GM21737 (cell line): ENCODE results near the gene RBFOX1.
"Not testable (repeated sequence)": the region's sequence is repeated elsewhere in the genome, so short reads cannot be mapped to it uniquely, and the experiment has no call there.

Experiments used
- ATAC-seq: cut with Tn5 transposase; IDR thresholded peaks from one replicate; pipeline ENCODE4 v1.9.1; 2021; ENCODE audit warnings: mild to moderate bottlenecking, moderate library complexity; ENCODE audit not compliant: unreplicated experiment

The RBFOX1 gene

DNA sequence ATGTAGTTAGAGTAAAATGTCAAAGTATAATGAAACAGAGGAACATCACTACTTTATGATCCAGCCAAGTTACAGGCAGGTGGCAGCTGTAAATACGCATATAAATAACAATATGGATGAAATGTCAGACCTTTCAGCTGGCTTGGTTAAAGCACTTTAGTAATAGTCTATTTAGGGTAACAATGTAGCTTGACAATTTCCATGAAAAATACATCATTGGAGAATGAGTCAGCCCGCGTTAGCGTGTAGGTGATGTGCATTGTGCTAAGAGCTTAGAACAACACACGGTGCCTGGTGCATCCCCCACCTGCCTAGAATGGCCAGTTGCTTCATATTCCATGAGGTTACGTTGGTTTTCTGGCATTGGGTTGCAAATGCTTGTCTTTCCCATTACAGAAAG lies 119.4 kb downstream of the RBFOX1 start:
- no peak for ATAC-seq

DNA sequence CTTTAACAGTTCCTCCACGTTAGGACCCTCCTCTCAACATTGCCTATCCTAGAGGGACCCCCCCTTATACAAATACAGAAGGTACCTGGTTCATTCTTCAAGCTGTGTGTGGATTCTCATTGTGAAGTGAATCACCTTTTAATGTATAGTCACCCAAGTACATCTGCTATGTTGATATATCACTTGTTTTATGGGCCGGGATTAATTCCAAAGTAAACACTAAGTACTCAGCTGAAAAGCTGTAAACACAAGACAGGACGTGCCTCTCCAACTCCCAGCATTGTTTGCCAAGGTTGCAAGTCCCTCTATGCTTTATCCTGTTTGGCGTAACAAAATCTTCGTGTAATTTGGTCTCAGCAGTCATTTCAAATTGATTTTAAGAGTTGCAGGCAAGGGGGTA lies 123.6 kb downstream of the RBFOX1 start:
- ATAC-seq: no peak

DNA sequence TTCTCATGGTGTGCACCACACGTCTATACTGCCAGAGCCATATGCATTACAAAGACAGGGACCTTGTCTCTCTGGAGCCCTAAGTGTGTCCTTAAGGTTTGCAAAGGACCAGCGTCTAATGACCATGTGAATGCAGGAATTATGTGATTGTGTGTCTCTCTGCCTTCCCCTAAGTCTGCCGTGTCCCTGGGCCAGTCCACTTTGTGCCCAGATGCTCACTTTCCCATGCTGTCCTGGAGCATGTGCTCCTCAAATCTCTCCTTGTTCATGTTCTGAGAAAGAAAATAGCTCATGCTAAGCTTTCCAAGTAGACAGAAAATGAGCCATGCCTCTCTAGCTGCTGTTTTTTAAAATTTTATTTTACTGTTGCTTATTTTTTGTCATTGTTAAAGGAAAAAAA lies 125.5 kb downstream of the RBFOX1 start:
- no peak for ATAC-seq

- ATAC-seq: no peak
Observed at GRCh38 chr16:7470344-7470743, 137.7 kb downstream of the RBFOX1 start.

DNA sequence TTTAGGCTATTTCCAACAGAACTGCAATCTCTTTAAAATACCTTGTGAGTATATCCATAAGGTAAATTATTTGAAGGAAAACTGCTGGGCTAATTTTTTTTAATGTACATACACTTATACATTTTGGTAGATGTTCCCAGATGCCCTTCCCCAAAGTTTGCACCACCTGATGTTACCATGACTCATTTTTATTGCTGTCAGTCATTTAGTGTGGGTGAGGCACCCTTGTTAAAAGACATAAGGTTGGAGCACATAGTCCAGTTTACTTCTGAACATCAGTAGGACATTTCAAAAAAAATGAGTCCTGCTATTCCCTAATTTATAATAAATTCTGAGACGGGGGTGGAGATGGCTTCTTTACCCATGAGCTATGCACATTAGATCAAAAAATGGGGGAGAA lies 138.6 kb downstream of the RBFOX1 start:
- ATAC-seq: no peak

- ATAC-seq: no peak
Observed at GRCh38 chr16:7482032-7482431, 149.4 kb downstream of the RBFOX1 start.

- ATAC-seq: no peak
Observed at GRCh38 chr16:7482596-7483290, 150.1 kb downstream of the RBFOX1 start.

DNA sequence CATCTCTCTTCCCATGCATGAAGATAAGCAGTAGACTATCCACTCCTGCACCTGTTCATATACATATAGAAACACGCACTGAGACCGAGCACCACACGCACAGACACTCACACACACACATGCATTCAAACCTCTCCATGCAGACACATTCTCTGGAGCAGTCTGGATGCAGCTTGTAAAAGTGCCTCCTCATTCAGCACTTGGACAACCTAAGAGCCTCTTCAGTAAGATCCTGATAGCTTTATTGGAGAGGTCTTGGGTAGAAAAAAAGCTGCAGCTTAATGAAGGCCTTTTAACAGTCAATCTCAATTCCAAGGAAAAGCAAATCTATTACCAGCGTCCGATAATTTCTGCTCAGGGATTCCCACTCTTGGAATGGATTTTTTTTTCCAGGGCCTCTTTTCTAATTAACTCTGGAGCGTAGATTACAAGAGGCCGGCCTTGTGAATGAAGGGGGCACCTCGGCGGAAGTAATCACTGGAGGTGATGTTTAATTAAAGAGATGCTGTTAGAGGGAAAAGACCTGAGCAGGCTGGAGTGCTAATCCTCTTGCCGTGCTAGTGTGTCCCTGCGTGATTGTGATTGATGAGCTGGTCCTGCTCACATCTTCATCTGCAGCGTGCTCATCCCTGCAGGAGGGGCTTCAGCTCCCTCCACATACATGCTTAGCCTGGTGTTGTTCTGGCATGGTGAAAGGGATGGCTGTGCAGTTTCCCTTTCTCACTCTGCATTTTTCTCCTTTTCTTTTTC lies 155.1 kb downstream of the RBFOX1 start:
- ATAC-seq: no peak

DNA sequence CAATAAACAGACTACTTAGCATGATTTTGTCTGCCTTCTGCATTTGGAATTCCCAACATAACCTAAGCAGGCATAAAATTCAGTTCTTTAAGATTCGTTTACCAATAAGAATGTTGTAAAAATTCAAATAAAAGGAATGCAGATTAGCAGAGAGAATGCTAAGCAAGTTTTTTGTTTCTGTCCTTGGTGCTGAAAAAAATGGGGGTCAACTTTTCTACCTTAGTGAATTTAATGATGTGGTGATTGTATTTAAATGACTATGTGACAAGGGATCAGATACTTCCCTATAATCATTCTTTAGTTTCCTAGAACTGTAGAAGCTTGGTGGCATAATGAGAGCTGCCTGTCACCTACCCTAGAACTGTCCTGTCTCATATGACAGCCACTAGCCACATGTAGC lies 159.5 kb downstream of the RBFOX1 start:
- no peak for ATAC-seq

DNA sequence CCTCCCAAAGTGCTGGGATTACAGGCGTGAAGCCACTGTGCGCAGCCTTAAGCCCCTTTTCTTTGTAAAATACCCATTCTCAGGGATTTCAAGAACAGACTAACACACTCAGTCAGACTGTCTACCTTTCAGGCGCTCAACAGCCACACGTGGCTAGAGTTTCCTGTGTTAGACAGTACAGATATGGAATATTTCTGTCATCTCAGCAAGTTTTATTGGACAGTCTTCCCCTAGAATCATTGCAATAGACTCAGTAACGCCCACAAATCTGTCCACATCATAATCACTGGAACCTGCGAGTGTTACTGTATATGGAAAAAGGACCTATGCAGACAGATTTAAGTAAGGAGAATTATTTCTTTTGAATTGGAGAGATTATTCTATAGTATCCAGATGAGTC lies 160.5 kb downstream of the RBFOX1 start:
- ATAC-seq: no peak

GRCh38 chr16:7497691-7498090 lies 165.0 kb downstream of the RBFOX1 start:
- ATAC-seq: no peak

DNA sequence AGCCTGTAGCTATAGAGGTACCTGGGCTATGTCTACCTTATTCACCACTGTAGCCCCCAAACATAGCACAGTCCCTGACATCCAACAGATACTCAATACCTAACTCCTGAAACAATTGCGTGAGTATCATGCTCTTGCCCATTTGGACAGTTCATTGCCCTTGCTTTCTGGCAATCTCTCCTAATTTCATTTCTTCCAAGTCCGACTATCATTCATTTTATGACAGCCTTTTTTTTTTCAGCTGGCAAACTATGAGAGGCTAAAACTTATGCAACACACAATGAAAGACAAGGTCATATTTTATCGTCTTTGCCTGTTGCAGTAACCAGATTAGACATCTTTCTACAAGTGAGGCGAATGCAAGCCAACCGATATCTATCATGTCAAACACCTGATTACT lies 169.2 kb downstream of the RBFOX1 start:
- no peak for ATAC-seq

DNA sequence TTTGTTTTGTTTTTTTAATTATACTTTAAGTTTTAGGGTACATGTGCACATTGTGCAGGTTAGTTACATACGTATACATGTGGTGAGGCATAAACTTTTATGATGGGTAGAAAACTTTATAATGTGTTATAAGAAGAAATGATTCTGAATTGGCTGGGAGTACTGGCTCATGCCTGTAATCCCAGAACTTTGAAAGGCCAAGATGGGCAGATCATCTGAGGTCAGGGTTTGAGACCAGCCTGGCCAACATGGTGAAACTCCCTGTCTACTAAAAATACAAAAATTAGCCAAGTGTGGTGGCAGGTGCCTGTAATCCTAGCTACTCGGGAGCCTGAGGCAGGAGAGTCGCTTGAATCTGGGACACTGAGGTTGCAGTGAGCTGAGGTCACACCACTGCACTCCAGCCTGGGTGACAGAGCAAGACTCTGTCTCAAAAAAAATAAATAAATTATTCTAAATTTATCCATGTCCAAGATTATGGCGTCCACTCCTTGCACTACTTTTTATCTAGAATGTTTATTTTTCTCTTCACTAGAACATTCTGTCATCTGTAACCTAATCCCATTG lies 170.0 kb downstream of the RBFOX1 start:
- ATAC-seq: not testable (repeated sequence)

DNA sequence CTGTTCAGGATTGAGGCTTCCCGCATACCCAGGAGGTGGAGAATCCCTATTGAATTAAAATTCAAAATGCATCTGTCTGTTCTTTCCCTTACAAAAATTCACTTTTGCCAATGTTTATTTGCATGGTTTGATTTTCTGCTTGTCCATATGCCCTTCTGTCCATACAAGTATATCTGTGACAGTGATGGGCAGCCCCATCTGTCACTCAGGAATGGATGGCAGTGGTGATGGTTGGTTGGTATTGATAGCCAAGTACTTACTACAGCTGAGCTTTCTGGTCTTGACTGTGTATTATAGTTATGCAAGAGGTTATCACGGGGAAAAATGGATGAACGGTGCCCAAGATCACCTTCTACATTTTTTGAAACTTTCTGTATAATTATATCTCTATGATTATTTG lies 171.0 kb downstream of the RBFOX1 start:
- ATAC-seq: no peak

- no peak for ATAC-seq
Observed at GRCh38 chr16:7504844-7505243, 172.2 kb downstream of the RBFOX1 start.

DNA sequence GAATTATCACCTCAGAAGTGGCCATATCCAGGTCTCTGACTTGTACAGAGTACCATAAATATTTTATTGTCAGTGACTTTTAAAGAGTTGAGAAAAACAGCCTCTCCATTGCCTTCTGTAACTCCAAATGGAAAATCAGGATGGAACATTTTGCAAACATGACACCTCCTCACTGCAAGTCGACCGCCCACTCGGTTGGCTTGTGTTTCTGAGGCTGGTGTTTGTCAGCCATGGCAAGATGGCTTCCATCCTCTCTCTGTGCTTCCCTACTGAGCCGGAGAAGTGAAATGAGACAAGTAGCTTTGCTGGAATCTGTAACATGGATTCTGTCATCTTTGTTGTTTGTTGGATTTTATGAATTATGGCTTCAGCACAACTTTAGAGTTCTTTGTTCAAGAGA lies 172.8 kb downstream of the RBFOX1 start:
- no peak for ATAC-seq

DNA sequence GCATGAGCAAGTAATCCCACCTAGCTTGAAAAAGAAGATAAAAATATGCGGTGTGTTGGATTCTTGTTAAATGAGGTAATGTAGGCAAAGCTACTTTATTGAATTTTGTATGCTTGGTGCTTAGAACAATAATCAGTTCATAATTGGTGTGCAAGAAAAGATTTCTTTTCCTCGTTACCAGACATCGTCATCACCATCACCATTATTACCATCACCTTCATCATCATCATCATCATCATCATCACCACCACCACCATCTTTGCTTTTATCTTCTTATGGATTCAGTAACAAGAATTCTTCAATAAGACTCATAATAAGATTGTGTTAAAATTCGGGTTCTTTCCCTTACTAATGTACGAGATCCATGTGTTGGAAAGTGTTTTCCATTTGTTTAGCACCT lies 173.7 kb downstream of the RBFOX1 start:
- ATAC-seq: no peak

DNA sequence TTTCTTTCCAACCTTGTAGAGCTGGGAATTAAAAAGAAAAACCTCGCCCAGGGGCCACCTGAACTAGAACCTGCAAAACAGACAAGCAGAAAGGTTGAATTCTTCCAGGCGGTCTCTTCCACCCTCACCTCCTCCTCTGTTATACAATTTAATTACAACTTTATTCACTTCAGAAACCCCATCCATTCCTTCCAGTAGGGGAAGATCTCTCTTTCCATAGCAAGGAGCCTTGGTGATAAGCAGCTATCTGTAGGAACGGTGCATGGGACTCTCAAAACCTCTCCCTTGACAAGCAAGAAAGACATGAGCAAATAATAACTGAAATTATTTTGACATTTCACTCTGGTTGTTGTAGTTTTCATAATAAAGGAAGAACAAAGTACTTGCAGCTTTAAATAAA lies 176.0 kb downstream of the RBFOX1 start:
- ATAC-seq: no peak

- no peak for ATAC-seq
Observed at GRCh38 chr16:7509963-7510601, 177.4 kb downstream of the RBFOX1 start.

- ATAC-seq: no peak
Observed at GRCh38 chr16:7511549-7512260, 179.1 kb downstream of the RBFOX1 start.

DNA sequence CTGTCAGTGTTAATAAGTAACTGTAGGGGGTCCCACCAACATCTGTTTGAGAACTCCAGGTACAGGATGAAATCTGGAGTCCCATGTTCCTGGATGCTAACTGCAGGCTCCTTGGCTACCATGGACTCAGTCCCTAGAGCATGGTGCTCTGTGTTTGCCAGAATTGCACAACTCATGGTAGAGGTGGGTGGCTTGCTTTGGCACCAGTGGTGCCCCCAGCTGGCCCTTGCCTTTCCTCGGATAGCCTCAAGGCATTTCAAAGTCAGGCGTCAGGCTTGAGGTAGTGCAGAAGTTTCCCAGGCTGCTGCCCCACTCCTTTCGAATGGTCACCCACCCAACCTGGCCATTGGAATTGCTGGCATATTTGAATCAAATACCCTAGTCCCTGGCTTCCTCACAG lies 179.9 kb downstream of the RBFOX1 start:
- ATAC-seq: no peak
